WERI-Rb-1 (cell line): Measurements from ENCODE around the gene TTC4.

Source experiments
- DNase-seq: peaks from one replicate; pipeline ENCODE4 v3.0.0-alpha.2; 2020
- H3K27ac ChIP-seq: fragments of 250-450 bp; sonication (Bioruptor Pico); 2 replicates; pipeline ENCODE4 v1.5.1; 2020; ENCODE audit warnings: mild to moderate bottlenecking, moderate library complexity
- H3K27me3 ChIP-seq: fragments of 250-450 bp; sonication (Bioruptor Pico); 2 replicates; pipeline ENCODE4 v1.5.1; 2021; ENCODE audit warnings: mild to moderate bottlenecking, low read depth, moderate library complexity; ENCODE audit not compliant: insufficient read depth, severe bottlenecking
- H3K36me3 ChIP-seq: fragments of 250-450 bp; sonication (Bioruptor Pico); 2 replicates; pipeline ENCODE4 v1.5.1; 2020; ENCODE audit warnings: mild to moderate bottlenecking, moderate library complexity
- H3K4me3 ChIP-seq: 2 replicates; pipeline ENCODE4 v1.5.1; 2011; ENCODE audit warnings: low read depth, mild to moderate bottlenecking, control low read depth, low read length
- H3K9me3 ChIP-seq: fragments of 250-450 bp; sonication (Bioruptor Pico); 2 replicates; pipeline ENCODE4 v1.5.1; 2021; ENCODE audit warnings: mild to moderate bottlenecking, moderate library complexity; ENCODE audit not compliant: severe bottlenecking
- CTCF ChIP-seq: IDR thresholded peaks from 2 replicates; pipeline ENCODE4 v1.5.1; 2011; ENCODE audit warnings: low read depth, mild to moderate bottlenecking, control low read depth, inconsistent platforms, low read length

Gene TTC4

GRCh38 chr1:54744696-54745095 lies 29.0 kb downstream of the TTC4 start:
- no peak for TF ChIP-seq CTCF
- Histone ChIP-seq H3K4me3 (no peak overlapping the region), H3K27ac (no peak overlapping the region), H3K9me3 (no peaks in the 10 kb centered on the region), H3K36me3 (peaks cover 20% of the 10 kb centered on the region), H3K27me3 (no peaks in the 10 kb centered on the region)
- DNase-seq, result no peak

DNA sequence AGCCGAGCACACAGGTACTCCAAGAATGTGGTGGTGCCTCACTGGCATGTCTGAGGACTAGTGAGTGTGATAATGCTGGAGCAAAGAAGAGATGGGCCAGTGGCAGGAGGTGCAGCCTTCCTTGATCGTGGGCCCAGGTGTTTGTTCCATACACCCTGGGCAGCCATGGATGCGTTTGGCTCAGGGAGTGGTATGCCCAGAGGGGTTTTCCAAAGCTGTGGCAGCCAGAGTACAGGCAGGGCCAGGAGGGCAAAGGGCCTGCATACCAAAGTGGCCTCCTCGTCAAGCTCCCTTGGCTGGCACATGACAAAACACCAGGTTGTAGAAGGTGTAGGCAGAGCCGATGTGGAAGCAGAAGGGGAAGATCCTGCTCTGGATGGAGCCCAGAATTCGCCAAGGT lies 29.6 kb downstream of the TTC4 start:
- Histone ChIP-seq H3K27me3 (no peaks in the 10 kb centered on the region), H3K36me3 (peaks cover 20% of the 10 kb centered on the region), H3K27ac (no peak overlapping the region), H3K4me3 (no peak overlapping the region), H3K9me3 (no peaks in the 10 kb centered on the region)
- DNase-seq, result no peak
- no peak for TF ChIP-seq CTCF

GRCh38 chr1:54745864-54746263 lies 30.2 kb downstream of the TTC4 start:
- H3K9me3 ChIP-seq, result no peaks in the 10 kb centered on the region
- DNase-seq, result no peak
- peaks cover 18% of the 10 kb centered on the region for H3K36me3 ChIP-seq
- H3K27me3 ChIP-seq, result no peaks in the 10 kb centered on the region
- no peak for TF ChIP-seq CTCF
- no peak overlapping the region for H3K4me3 ChIP-seq
- no peak overlapping the region for H3K27ac ChIP-seq

GRCh38 chr1:54748094-54748835 lies 32.6 kb downstream of the TTC4 start:
- no peaks in the 10 kb centered on the region for H3K9me3 ChIP-seq
- H3K27me3 ChIP-seq, result no peaks in the 10 kb centered on the region
- no peaks in the 10 kb centered on the region for H3K36me3 ChIP-seq
- no peak overlapping the region for H3K27ac ChIP-seq
- TF ChIP-seq CTCF, result no peak
- DNase-seq, result no peak
- no peak overlapping the region for H3K4me3 ChIP-seq

- DNase-seq, result no peak
- Histone ChIP-seq H3K27ac (no peak overlapping the region), H3K36me3 (no peaks in the 10 kb centered on the region), H3K9me3 (no peaks in the 10 kb centered on the region), H3K27me3 (no peaks in the 10 kb centered on the region), H3K4me3 (no peak overlapping the region)
- no peak for TF ChIP-seq CTCF
These were observed 34.9 kb downstream of the TTC4 start for GRCh38 chr1:54750596-54750995.

DNA sequence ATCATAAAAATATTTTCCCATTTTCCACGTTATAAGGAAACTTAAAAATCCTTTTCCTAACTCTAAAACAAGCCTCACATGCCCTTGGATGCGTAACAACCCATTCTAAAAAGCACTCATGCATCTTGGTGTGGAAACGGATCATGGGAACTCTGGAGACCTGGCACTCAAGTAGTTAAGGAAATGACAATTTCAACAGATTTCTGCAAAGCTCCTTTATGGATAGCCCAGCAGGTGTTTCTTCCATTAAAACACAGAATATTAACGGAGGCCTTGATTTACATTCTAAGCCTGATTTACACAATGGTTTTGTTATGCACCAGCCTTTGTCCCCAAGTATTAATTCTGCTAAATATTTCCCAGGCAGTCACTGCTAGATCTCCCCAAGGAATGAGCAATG lies 35.8 kb downstream of the TTC4 start:
- Histone ChIP-seq H3K4me3 (no peak overlapping the region), H3K27me3 (no peaks in the 10 kb centered on the region), H3K27ac (no peak overlapping the region), H3K9me3 (no peaks in the 10 kb centered on the region), H3K36me3 (no peaks in the 10 kb centered on the region)
- DNase-seq, result no peak
- no peak for TF ChIP-seq CTCF
